Activated effector memory CD4-positive, alpha-beta T cell treated with anti-CD3 and anti-CD28 coated beads, Interleukin-2, amount 50 U/mL, for 16 hours (primary cell): Measurements from ENCODE around the gene SDHAF1.
"Not testable (repeated sequence)": the region's sequence is repeated elsewhere in the genome, so short reads cannot be mapped to it uniquely, and the experiment has no call there.

Source experiments
- DNase-seq: peaks from one replicate; pipeline ENCODE4 v3.0.0-alpha.2; 2020

SDHAF1 gene

DNA sequence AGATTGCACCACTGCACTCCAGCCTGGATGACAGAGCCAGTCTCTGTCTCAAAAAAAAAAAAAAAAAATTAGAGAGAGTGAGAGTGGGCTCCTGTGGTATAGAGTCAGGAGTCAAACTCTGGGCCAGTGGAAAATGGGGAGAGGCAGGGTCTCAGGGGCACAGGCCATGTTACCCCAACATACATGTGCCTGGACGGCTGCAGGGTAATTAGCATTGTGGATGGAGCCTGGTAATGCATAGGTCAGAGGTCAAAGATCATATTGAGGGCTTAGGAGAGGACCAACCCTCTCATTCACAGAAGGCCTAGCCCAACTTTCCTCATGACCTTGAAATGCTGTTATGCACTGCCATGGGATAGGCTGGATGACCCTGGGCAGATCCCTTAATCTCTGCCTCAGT is 30.6 kb downstream of the SDHAF1 start:
- no peak for DNase-seq

DNA sequence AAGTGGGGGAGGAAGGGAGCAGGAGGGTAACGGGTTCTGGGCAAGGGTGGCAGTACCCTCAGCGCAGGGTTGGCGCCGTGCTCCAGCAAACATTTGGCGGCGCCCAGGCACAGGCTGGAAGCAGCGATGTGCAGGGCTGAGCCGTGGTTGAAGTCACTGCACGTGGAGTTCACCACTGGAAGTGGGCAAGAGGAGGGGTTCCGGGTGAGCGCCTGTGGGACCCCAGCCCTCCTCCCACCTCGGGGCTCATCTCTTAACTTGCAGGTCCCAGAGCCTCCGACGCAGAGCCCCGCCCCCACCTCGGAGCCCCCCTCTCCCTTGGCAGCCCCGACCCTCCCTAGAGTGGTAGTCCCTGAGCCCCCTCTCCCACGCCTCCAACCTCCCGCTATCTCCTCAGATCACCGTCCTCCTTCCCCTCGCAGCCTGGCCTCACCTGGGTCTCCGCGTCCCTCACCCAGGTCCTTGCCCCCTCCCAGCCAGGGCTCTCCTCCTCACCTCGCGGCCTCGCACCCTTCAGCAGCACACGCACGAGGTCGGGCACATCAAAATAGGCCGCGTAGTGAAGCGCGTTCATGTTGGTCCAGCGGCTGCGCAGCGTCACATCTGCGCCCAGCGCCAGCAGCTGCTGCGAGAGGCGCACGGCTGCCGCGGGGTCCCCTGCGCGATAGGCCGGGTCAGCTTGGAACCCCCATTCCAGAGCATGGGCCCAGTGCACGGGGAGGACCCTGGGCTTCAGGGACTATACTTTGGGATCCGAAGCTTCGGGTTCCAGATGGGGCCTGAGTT is 31.3 kb downstream of the SDHAF1 start:
- DNase-seq = no peak

DNA sequence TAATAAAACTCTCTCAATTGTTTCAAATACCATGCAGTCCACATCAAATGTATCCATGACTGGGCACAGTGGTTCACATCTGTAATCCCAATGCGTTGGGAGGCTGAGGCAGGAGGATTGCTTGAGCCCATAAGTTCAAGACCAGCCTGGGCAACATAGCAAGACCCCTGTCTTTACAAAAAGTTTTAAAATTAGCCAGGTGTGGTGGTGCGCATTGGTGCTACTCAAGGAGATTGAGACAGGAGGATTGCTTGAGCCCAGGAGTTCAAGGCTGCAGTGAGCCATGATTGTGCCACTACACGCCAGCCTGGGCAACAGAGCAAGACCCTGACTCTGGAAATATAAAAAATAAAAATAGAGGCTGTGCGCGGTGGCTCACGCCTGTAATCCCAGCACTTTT is 32.7 kb downstream of the SDHAF1 start:
- no peak for DNase-seq

DNA sequence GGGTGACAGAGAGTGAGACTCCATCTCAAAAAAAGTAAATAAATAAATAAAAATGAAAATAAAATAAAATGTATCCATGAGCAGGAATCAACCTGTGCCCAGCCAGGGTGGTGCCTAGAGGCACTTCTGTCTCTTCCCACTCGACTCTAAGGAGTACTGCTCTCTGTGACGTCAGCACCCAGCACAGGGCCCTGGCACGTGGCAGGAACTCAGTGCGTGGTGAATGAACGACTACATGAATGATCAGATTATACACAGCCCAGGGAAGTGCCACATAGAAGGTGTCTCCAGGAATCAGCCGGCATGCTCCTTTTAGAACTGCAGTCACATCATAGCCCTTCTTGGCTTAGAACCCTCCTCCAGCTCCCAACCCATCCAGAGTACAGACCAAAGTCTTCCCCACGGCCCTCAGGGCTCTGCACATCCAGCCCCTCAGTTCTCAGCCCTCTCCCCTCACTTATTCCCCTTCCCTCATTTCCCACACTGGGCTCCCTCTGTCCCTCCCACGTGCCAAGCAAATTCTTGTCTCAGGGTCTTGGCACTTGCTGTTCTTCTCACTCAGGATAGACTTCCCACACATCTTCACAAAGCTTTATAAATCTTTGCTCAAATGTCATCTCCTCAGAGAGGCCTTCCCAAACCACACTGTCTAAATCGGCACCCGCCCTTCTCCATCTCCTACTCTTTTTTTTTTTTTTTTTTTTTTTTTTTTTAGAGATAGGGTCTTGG is 33.5 kb downstream of the SDHAF1 start:
- DNase-seq = no peak

DNA sequence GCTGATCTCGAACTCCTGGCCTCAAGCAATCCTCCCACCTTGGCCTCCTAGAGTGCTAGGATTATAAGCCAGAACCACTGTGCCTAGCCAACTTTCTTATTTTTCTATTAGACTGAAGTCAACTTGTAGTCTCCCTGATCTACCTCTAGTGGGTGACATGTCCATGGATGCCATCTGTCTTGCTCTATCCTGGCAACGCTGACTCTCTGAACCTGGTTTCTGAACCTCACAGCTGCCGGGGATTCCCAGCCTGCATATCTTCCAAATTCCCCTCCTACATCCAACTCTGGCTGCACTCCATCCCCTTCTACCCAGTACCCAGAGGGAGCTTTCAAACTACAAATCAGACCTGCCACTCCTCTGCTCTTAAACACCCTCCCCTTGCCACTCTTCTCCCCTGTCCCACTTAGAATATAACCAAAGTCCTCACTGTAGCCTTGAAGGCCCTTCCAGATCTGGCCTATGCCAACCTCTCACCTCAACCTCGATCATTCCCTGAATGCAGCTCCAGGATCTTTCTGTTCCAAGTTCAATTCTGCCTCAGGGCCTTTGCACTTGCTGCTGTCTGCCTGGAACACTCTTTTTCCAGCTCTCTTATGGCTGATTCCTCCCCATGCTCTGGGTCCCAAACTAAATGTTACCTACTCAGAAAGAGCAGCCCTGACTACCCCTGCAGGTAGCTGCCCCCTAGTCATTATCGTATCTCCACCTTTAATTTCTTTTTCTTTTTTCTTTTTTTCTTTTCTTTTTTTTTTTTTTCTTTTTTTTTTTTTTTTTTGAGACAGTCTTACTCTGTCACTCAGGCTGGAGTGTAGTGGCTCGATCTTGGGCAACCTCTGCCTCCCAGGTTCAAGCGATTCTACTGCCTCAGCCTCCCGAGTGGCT is 35.5 kb downstream of the SDHAF1 start:
- no peak for DNase-seq

DNA sequence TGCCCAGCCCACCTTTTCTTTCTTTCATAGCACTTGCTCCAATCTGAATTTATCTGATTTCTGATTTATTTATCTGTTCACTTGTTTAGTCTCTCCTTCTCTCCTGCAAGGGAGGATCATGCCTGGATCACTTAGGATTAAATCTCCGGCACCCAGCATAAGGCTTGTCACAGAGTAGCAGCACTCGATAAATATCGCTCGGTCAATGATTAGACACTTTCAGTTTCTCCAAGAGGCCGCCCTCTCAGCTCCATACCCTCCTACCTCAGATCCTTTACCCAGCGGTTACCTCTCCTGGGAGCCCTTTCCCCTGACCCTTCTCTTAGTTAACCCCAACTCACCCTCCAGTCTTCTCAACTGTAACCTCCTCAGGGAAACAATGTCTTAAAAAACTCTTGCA is 36.3 kb downstream of the SDHAF1 start:
- DNase-seq = no peak

DNA sequence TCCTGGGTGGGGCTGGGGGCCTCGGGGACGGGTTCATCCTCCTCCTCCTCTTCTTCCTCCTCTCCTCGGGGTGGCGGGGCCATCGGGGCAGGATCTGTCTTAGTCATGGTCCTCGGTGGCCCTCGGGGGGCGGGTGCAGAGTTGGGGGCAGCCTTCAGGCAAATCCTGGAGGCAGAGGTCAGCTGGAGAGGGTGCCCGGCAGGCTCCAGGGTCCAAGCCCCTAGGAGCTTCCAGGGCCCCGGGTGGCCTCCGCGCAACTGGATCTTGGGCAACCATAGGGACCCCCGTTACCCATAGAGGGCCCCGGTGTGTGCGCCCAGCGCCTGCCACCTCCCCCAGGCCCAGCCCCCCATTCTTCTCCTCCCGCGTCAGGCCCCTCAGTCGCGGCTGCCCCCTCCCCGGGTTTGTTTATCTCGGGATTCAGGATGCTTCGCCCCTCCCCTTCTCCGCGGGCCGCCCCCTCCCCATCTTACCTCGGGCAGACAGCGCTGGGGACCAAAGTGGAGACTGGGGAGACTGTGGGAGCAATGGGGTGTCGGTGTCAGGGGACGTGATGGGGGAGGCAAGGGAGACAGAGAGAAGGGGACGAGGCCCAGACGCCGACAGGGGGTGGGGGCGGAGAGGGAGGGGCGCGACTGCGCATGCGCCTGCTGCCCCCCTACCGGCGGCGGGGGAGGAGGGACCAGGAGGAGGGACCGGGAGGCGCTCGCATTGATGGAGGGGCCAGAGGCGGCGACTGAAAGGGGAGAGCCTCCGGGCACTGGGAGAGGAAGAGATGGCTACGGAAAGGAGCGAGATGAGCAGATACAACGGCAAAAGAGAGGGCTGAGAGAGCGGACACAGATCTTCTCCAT is 37.5 kb downstream of the SDHAF1 start, which contains the start of gene CLIP3:
Gene CLIP3 (minus strand): TSS at position 623 of the 854 bp plus-strand sequence. CDS start 516 bp downstream, at position 107.
- DNase-seq = peak; percentile 83

DNA sequence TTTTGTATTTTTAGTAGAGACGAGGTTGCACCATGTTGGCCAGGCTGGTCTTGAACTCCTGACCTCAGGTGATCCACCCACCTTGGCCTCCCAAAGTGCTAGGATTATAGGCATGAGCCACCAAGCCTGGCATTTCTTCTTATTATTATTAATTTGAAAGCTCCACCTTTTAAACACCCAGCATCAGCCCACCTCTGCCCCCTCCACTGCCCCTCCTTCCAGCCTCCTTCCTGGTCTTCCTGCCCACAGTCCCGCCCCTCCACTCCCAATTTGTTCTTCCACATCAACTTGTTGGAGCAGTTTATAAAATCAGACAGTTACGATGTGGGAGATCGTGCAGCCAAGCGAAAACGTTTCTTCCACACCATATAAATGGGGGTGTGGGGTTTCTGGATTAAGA is 45.5 kb downstream of the SDHAF1 start:
- DNase-seq = no peak

DNA sequence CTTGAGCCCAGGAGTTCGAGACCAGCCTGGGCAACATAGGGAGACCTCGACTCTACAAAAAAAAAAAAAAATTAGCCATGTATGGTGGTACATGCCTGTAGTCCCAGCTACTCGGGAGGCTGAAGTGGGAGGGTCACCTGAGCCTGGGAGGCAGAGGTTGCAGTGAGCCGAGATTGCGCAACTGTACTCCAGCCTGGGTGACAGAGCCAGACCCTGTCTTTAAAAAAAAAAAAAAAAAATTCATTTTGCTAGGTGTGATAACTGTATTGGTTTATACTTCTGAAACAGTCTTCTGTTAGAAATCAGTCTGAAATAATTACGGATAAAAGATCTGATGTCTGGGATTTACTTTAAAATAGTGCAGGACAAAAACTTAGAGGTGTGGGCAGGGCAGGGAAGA is 46.1 kb downstream of the SDHAF1 start:
- DNase-seq = not testable (repeated sequence)

DNA sequence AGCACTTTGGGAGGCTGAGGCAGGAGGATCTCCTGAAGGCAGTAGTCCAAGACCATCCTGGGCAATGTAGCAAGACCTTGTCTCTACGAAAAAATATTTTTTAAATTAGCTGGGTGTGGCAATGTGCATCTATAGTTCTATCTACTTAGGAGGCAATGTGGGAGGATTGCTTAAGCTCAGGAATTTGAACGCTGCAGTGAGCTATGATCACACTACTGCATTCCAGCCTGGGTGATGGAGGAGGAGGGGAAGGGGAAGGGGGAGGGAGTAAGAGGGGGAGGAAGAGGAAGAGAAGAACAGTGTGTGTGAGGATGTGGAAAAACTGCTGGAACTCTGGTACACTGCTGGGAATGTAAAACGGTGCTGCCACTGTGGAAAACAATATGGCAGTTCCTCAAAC is 46.8 kb downstream of the SDHAF1 start:
- no peak for DNase-seq

DNA sequence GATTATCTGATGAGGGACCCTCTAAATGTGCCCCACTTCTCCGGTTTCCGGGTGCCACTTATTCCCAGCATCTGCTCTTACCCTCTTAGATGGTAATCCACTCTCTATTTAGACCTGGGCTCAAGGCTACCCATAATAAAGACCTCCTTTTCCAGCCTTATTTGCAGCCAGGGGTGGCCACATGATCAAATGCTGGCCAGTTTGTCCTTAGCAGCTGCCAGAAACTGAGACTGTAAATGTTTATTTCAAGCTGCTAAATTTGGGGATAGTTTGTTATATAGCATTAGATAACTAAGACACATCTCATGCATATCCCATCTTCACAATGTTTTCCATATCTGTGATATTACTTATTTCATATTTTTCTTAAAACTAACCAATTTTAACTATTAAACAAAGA is 49.0 kb downstream of the SDHAF1 start:
- no peak for DNase-seq
